GM18498 (cell line): ENCODE results near the gene NPIPB2.
"Not testable (repeated sequence)": the region's sequence is repeated elsewhere in the genome, so short reads cannot be mapped to it uniquely, and the experiment has no call there.

Experiments used
- ATAC-seq: cut with Tn5 transposase; IDR thresholded peaks from one replicate; pipeline ENCODE4 v1.9.1; 2021; ENCODE audit warnings: mild to moderate bottlenecking, moderate library complexity; ENCODE audit not compliant: unreplicated experiment

NPIPB2 gene

DNA sequence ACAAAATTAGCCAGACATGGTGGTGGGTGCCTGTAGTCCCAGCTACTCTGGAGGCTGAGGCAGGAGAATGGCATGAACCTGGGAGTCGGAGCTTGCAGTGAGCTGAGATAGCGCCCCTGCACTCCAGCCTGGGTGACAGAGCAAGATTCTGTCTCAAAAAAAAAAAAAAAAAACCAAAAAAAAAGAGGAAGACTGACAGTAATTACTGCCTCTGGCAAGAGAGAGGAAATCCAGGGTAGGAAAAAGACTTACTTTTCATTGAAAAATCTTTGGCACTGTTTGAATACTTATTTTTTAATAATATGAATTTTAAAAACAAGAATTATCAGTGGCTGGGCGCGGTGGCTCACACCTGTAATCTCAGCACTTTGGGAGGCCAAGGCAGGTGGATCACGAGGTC lies 20.6 kb upstream of the NPIPB2 start:
- ATAC-seq, result not testable (repeated sequence)

DNA sequence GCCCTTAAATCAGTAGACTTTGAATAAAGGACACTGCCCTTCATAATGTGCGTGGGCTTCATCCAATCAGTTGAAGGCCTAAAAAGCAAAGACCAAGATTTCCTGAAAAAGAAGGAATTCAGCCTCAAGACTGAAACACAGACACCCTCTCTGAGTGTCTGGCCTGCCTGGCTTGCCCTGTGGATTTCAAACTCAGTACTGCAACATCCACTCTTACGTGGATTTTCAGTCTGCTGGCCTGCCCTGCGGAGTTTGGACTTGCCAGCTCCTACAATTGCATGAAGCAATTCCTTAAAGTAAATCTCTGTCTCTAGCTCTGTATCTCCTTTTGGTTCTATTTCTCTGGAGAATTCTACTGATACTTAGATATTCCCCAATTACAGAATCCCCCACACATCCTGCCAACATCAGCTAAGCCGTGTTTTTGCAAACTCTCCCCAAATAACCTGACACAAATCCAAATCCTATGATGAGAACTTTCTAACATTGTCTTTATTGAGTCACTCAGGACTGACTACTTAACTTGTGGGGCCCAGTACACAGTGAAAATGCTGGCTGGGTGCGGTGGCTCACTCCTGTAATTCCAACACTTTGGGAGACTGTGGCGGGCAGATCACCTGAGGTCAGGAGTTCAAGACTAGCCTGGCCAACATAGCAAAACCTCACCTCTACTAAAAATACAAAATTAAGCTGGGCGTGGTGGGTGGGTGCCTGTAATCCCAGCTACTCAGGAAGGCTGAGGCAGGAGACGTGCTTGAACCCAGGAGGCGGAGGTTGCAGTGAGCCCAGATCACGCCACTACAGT lies 15.9 kb upstream of the NPIPB2 start:
- no peak for ATAC-seq

DNA sequence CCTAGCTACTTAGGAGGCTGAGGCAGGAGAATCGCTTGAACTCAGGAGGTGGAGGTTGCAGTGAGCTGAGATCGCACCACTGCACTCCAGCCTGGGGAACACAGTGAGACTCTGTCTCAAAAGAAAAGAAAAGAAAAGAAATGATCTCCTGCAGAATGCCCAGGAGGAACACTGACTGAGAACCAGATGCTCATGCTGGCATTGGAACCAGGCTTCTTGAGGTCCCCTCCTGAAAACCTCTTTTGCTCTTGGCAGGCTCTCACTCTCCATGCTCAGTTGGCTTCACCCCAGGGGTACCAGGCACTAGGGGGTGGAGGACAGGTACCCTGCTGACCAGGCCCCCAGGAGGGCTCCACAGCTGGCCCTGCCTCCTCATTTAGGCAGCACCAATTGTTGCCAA lies 14.7 kb upstream of the NPIPB2 start:
- ATAC-seq, result no peak

DNA sequence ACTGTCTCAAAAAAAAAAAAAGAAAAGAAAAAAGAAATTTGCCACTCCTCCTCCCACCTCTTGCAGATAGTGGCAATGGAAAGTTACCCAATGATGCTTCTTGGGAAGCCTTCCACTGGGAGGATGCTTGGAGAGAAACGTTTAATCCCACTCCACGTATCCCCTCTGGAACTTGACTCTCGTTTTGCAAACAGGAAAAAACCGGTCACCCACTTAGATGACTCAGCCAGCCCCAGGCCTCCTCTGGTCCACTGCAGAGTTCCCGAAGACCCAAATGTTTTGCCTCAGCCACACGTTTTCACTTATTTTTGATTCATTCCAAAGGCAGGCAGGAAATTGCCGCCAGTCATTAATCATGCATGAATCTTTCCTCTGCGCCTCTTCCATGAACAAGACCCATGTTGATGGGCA lies 13.9 kb upstream of the NPIPB2 start:
- ATAC-seq, result no peak

DNA sequence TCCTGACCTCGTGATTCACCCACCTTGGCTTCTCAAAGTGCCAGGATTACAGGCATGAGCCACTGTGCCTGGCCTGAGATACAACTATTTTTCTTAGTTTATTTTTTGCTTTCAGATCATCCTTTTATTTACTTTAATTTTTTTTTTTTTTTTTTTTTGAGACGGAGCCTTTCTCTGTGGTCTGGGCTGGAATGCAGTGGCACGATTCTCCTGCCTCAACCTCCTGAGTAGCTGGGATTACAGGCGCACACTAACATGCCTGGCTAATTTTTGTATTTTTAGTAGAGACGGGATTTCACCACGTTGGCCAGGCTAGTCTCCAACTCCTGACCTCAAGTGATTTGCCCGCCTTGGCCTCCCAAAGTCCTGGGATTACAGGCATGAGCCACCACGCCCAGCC lies 11.7 kb upstream of the NPIPB2 start:
- ATAC-seq, result not testable (repeated sequence)

DNA sequence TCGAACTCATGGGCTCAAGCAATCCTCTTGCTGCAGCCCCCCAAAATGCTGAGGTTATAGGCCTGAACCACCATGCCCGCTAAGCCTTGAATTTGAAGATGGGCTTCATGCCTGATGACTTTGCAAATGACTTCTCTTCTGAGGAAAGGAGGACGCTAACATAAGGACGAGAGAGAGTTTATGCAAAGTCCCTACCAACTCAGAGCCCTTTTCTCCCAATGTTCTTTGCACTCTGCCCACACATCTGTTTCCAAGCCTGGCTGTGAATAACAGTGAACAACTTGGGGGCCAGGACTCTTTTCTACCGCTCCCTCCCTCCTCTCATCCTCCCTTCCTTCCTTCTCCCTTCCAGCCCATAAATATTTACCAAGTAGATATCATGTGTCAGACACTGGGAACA lies 8.5 kb upstream of the NPIPB2 start:
- no peak for ATAC-seq

DNA sequence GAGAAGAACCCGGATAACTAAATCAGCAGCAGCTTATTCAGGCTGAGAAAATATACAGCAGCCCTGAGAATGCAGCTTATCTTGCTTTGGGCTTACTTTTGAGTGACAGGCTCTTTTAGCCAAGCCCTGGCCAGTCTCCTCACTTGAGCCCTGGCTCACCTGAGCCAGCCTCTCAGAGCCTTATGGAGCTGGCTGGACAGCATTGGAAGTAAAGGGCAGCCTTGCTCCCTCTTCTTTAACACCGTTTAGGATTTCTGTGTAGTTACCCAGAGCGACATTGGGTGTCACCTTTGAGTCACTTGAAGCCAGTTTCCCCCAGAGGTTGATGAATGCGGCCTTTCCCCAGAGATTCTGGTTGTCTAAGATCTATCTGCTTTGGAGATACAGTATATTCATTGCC lies 7.7 kb upstream of the NPIPB2 start:
- ATAC-seq, result peak; percentile 59

DNA sequence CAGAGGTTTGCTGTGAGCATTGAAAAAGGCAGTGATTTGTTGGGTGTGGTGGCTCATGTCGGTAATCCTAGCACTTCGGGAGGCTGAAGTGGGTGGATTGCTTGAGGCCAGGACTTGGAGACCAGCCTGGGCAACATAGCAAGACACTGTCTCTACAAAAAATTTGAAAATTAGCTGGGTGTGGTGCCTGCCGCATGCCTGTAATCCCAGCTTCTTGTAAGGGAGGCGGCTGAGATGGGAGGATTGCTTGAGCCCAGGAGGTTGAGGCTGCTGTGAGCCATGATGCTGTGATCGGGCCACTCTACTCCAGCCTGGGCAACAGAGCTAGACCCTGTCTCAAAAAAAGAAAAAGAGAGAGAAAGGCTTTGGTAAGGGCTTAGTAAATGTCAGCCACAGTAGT lies 7.0 kb upstream of the NPIPB2 start:
- no peak for ATAC-seq

DNA sequence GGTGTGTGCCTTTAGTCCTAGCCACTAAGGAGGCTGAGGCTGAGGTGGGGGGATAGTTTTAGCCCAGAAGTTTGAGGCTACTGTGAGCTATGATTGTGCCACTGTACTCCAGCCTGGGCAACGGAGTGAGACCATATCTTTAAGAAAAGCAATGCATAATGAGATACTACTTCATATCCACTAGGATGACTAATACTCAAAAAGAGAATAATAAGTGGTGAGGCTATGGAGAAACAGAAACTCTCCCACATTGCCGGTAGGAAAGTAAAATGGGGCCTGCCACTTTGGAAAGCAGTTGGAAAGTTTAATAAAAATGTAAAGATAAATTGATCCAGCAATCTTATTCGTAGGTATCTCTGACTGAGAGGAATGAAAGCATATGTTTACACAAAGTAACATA lies 4.6 kb upstream of the NPIPB2 start:
- ATAC-seq, result no peak

DNA sequence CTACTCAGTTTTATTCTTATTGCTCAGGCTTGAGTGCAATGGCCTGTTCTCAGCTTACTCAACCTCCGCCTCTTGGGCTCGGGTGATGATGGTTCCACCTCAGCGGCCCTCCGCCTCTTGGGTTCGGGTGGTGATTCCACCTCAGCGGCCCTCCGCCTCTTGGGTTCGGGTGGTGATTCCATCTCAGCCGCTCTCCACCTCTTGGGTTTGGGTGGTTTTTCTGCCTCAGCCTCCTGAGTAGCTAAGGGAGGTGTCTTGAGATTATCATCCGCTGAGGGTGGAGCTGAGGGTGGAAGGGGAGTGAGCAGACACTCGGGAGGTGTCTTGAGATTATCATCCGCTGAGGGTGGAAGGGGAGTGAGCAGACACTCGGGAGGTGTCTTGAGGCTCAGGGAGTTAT lies 14.5 kb downstream of the NPIPB2 start:
- not testable (repeated sequence) for ATAC-seq

DNA sequence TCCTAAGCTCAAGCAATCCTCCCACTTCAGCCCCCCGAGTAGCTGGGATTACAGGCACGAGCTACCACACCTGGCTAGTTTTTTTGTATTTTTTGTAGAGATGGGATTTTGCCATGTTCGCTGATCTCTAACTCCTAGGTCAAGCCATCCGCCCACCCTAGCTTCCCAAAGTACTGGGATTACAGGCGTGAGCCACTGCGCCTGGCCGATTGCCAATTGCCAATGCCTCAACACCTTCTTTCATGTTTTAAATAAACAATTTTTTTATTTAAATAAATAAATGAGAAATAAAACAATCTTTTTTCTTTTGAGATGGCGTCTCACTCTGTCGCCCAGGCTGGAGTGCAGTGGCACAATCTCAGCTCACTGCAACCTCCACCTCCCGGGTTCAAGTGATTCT lies 17.8 kb downstream of the NPIPB2 start:
- not testable (repeated sequence) for ATAC-seq

DNA sequence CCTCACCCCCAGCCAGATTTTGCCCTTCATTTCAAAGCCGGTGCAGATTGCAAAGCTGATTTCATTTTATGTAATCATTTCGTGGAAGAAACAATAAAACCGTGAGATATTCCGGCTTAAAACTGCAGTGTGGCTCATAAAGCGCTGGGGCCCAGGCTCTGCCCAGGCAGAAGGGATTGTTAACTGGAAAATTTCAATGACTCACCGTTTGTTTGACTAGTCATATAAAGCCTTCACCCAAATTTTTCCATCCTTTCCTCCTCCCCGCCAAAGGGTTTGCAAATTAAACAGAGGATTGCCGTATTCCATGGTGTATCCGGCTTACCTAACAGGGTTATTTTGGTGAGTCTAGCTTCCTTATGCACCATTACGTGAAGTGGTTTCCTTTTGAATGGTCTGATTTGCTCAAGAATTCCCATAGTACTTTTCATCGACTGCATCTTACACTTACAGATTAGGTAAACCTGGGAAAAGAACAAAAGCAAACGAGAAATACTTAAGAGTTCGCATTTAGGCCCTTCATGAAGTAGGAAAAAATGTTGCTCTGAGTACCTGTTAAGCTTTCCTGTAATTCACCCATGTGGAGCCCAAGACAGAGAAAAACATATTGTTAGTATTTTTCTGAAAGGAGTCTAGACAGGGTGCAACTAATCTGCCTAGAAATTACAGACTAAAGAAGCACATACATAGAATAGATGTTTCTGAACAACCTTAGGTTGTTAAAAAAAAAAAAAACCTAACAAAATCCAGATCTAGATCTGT lies 25.1 kb downstream of the NPIPB2 start:
- no peak for ATAC-seq

DNA sequence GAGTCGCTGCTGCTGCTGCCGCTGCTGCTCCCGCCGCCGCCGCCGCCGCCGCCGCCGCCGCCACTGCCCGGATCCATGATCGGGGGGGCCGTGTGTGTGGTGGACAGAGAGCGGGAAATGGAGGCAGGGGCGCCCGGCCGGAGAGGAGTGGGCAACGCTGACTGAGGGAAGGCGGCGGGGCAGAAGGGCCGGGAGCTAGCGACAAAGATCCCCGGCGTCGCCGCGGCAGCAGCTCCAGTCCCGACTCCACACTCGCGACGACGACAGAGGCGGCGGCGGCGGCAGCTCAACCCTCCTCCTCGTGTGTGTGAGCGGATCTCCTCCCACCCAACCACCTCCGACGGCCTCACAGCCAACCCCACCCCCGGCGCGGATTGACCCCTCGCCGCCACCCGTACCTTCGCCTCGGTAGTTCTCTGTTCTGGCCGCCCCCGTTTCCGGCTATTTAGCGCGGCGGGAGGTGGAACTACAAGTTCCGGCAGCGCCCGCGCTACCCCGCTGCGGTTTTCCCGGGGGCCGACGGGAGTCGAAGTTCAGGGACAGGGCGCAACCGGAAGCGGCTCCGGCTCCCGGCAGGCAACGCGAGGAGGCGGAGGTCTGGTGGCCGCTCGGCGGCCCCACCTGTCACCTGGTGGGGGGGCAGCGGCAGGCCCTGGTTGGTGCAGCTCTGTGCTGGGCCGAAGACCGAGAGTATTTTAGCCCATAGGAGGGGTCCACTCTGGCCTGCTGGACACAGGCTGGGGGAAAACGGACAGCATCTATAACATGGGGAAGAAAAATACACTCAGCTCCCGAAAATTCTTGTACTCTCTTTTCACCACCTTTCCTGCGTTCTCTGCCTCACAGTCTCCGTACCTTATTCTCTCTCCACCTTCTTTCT lies 26.0 kb downstream of the NPIPB2 start, which contains the start of gene GSPT1:
GSPT1 (minus strand) TSS at position 313 of the 880 bp plus-strand sequence; CDS start at position 77, 236 bp downstream.
- ATAC-seq, result peak; percentile 86

DNA sequence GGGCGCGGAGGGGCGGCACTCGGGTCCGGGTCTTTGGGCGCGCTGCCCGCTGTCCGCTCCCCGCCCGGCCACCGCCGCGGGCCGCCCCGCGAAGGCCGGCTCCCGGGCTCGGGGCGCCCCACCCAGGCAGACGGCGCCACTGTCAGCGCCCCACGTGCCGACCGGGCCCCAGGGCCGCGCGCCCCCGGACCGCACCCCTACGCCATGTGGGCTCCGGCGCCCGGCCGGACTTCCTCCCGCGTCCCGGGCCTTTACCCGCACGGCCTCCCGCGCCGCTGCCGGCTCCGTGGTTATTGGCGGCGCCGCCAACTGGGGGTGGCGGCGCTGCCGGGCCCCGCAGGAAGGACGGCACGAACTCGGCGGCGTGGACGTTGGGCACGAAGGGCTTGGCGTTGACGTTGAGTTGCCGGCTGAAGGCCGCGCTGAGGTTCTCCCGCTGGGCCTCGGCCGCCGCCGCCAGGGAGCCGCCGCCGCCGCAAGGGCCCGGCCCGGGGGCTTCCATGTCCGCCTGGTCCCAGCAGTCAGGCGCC lies 26.7 kb downstream of the NPIPB2 start:
- peak; percentile 42 for ATAC-seq

DNA sequence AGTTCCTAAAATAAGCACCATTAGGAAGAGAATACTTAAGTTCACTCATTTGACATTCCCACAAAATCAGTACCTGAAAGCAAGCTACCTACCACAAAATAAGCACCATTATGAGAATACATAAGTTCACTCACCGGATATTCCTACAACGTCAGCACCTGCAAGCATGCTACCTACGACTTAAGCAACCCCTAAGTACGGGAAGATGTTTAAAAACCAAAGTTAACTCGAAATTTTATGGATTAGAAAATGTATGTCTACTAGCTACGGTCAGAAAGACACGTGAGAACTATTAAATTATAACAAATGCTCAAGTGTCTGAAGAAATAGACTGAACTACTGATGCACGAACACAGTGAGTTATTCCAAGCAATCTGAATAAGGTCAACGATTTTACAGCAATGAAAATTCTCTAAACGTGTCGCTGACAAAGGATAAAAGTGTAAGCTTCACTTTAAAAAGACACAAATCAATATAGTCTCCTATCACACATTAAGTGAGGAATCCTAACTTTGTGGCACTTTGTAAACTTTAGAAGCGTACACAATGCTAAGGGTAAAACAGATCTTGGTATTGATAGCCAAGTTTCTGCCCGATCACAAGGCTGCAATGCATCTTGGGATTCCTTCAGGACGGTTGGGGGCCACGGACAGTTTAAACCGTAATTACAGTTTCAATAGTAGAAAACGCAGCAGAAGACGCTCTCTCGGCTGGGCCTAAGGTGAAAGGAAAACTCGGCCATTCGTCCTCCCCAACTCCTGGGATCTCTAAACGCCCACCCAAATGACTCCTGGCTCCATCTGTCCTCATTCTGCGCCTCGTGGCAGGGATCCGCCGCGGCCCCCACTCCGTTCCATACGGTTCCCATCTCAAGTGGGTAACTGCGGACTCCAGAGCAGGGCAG lies 27.4 kb downstream of the NPIPB2 start:
- ATAC-seq, result peak; percentile 1

DNA sequence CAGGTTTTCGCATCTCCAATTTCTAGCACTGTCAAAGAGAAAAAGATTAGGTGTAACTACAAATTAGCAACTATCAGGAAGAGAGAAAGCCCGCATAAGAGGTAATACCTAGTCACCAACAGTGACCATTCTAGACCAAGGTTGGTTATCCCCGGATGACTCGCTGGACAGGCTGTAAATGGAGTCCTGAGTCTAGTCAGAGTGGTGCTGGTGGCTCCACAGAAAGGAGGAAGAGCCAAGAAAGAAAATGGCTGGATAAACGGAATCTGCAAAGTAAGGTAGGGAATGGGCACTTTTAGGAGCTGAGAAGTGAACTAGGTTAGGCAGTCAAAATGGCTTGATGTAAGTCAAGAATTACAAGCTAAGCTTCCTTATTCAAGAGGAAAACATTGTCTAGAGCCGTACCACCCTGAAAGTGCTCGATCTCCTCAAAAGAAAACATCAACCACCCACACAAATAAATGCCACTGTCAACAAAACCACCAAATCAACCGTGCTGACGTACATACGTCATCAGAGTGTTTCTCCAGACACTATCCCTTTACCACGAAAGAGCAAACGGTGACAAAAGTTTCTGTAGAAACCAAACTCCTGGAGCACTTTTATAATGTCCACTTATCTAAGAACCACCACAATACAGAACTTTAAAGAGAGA lies 28.3 kb downstream of the NPIPB2 start:
- ATAC-seq, result no peak

DNA sequence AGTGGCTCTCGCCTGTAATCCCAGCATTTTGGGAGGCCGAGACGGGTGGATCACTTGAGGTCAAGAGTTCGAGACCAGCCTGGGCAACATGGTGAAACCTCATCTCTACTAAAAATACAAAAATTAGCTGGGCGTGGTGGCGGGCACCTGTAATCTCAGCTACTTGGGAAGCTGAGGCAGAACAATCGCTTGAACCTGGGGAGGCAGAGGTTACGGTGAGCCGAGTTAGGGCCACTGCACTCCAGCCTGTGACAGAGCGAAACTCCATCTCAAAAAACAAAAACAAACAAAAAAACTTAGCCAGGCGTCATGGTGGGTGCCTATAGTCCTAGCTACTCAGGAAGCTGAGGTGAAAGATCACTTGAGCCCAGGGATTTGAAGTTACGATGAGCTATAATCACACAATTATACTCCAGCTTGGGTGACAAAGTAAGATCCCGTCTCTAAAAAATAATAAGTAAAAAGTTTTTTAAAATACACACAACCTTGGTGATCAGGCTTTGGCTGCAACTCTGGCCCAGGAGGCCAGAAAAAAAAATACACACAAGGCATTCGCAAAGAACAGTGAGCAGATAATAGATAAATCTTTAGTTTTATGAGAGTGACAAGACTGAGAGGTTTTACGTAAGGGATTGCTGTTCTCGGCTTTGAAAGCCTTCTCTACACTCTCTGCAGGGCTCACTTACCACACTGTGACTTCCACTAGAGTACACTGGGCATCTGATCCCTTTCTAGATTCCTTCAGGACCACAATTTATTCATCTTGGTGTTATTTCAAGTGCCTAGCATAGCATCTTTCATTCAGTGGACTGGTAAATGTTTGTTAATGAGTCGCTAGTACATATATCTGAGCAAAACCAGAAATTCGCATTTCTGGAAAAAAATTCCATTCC lies 31.9 kb downstream of the NPIPB2 start:
- no peak for ATAC-seq
